ENCODE measurements around the gene KIDINS220. TPM values are rescaled to one million over a fixed set of nuclear protein-coding genes. Genes with fewer than 3 reads are reported as not detected.
A peak's percentile ranks its signal among the peaks of the same experiment; 100 is the strongest.

The KIDINS220 gene
- total and polyA plus RNA-seq, 2 of the 13 experiments (the other 11 are each of a cell fraction or from before 2014, with no cell fraction given): 25.2 to 32.3 TPM

DNA sequence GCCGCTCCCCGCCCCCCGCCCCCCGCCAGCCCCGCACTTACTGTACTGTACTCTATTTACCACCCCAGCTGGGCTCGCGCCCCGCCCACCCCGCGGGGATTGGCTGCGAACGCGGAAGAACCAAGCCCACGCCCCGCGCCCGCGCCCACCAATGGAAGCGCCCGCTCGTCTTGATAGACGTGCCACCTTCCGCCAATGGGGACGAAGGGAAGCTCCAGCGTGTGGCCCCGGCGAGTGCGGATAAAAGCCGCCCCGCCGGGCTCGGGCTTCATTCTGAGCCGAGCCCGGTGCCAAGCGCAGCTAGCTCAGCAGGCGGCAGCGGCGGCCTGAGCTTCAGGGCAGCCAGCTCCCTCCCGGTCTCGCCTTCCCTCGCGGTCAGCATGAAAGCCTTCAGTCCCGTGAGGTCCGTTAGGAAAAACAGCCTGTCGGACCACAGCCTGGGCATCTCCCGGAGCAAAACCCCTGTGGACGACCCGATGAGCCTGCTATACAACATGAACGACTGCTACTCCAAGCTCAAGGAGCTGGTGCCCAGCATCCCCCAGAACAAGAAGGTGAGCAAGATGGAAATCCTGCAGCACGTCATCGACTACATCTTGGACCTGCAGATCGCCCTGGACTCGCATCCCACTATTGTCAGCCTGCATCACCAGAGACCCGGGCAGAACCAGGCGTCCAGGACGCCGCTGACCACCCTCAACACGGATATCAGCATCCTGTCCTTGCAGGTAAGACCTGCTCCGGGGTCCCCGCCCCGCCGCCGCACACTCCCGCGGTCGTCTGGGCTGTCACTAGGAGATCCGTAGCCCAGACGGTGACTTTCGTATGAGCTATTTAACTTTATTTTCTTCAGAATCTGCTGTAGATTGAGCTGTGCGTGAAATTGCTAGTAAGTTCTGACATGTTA lies 155.4 kb downstream of the KIDINS220 start, which contains the start of gene ID2 (continued):
- TF ChIP-seq, protein P1, sequence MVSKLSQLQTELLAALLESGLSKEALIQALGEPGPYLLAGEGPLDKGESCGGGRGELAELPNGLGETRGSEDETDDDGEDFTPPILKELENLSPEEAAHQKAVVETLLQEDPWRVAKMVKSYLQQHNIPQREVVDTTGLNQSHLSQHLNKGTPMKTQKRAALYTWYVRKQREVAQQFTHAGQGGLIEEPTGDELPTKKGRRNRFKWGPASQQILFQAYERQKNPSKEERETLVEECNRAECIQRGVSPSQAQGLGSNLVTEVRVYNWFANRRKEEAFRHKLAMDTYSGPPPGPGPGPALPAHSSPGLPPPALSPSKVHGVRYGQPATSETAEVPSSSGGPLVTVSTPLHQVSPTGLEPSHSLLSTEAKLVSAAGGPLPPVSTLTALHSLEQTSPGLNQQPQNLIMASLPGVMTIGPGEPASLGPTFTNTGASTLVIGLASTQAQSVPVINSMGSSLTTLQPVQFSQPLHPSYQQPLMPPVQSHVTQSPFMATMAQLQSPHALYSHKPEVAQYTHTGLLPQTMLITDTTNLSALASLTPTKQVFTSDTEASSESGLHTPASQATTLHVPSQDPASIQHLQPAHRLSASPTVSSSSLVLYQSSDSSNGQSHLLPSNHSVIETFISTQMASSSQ (IDR thresholded peaks at IDR 0.05; ENCODE audit: low read depth): peak; percentile 36; the same call in 1 of the 2 replicates
- TF ChIP-seq, protein P1 (CRISPR knock-in tag; IDR thresholded peaks at IDR 0.05; ENCODE audit: borderline replicate concordance): peak; percentile 86
- no peak; the same call in 1 of the 2 replicates for TF ChIP-seq PAWR (CRISPR knock-in tag; IDR thresholded peaks at IDR 0.05; ENCODE audit: borderline replicate concordance)
- TF ChIP-seq, protein P2, sequence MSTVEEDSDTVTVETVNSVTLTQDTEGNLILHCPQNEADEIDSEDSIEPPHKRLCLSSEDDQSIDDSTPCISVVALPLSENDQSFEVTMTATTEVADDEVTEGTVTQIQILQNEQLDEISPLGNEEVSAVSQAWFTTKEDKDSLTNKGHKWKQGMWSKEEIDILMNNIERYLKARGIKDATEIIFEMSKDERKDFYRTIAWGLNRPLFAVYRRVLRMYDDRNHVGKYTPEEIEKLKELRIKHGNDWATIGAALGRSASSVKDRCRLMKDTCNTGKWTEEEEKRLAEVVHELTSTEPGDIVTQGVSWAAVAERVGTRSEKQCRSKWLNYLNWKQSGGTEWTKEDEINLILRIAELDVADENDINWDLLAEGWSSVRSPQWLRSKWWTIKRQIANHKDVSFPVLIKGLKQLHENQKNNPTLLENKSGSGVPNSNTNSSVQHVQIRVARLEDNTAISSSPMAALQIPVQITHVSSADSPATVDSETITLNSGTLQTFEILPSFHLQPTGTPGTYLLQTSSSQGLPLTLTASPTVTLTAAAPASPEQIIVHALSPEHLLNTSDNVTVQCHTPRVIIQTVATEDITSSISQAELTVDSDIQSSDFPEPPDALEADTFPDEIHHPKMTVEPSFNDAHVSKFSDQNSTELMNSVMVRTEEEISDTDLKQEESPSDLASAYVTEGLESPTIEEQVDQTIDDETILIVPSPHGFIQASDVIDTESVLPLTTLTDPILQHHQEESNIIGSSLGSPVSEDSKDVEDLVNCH (CRISPR knock-in tag; IDR thresholded peaks at IDR 0.05): no peak
- TF ChIP-seq, protein P3, sequence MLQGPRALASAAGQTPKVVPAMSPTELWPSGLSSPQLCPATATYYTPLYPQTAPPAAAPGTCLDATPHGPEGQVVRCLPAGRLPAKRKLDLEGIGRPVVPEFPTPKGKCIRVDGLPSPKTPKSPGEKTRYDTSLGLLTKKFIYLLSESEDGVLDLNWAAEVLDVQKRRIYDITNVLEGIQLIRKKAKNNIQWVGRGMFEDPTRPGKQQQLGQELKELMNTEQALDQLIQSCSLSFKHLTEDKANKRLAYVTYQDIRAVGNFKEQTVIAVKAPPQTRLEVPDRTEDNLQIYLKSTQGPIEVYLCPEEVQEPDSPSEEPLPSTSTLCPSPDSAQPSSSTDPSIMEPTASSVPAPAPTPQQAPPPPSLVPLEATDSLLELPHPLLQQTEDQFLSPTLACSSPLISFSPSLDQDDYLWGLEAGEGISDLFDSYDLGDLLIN (CRISPR knock-in tag; IDR thresholded peaks at IDR 0.05; ENCODE audit: borderline replicate concordance): peak; percentile 90; the same call in 1 of the 2 replicates
- TF ChIP-seq SATB2 (CRISPR knock-in tag; IDR thresholded peaks at IDR 0.05): peak; percentile 84; the same call in 1 of the 2 replicates
- TF ChIP-seq, protein P4, sequence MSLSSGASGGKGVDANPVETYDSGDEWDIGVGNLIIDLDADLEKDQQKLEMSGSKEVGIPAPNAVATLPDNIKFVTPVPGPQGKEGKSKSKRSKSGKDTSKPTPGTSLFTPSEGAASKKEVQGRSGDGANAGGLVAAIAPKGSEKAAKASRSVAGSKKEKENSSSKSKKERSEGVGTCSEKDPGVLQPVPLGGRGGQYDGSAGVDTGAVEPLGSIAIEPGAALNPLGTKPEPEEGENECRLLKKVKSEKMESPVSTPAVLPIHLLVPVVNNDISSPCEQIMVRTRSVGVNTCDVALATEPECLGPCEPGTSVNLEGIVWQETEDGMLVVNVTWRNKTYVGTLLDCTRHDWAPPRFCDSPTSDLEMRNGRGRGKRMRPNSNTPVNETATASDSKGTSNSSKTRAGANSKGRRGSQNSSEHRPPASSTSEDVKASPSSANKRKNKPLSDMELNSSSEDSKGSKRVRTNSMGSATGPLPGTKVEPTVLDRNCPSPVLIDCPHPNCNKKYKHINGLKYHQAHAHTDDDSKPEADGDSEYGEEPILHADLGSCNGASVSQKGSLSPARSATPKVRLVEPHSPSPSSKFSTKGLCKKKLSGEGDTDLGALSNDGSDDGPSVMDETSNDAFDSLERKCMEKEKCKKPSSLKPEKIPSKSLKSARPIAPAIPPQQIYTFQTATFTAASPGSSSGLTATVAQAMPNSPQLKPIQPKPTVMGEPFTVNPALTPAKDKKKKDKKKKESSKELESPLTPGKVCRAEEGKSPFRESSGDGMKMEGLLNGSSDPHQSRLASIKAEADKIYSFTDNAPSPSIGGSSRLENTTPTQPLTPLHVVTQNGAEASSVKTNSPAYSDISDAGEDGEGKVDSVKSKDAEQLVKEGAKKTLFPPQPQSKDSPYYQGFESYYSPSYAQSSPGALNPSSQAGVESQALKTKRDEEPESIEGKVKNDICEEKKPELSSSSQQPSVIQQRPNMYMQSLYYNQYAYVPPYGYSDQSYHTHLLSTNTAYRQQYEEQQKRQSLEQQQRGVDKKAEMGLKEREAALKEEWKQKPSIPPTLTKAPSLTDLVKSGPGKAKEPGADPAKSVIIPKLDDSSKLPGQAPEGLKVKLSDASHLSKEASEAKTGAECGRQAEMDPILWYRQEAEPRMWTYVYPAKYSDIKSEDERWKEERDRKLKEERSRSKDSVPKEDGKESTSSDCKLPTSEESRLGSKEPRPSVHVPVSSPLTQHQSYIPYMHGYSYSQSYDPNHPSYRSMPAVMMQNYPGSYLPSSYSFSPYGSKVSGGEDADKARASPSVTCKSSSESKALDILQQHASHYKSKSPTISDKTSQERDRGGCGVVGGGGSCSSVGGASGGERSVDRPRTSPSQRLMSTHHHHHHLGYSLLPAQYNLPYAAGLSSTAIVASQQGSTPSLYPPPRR (CRISPR knock-in tag; IDR thresholded peaks at IDR 0.05; ENCODE audit: borderline replicate concordance): peak; percentile 73; the same call in 1 of the 2 replicates
- peak; percentile 75 for TF ChIP-seq GATAD1 (CRISPR knock-in tag; IDR thresholded peaks at IDR 0.05)
- TF ChIP-seq, protein P5, sequence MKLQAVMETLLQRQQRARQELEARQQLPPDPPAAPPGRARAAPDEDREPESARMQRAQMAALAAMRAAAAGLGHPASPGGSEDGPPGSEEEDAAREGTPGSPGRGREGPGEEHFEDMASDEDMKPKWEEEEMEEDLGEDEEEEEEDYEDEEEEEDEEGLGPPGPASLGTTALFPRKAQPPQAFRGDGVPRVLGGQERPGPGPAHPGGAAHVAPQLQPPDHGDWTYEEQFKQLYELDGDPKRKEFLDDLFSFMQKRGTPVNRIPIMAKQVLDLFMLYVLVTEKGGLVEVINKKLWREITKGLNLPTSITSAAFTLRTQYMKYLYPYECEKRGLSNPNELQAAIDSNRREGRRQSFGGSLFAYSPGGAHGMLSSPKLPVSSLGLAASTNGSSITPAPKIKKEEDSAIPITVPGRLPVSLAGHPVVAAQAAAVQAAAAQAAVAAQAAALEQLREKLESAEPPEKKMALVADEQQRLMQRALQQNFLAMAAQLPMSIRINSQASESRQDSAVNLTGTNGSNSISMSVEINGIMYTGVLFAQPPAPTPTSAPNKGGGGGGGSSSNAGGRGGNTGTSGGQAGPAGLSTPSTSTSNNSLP (IDR thresholded peaks at IDR 0.05; ENCODE audit: low read depth, low read length): no peak
- TF ChIP-seq, protein P6, sequence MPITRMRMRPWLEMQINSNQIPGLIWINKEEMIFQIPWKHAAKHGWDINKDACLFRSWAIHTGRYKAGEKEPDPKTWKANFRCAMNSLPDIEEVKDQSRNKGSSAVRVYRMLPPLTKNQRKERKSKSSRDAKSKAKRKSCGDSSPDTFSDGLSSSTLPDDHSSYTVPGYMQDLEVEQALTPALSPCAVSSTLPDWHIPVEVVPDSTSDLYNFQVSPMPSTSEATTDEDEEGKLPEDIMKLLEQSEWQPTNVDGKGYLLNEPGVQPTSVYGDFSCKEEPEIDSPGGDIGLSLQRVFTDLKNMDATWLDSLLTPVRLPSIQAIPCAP (CRISPR knock-in tag; IDR thresholded peaks at IDR 0.05; ENCODE audit: low read depth): no peak

Measured in HepG2 (cell line).